GM21367 (cell line): ENCODE results near the gene TUT1.
A peak's percentile ranks its signal among the peaks of the same experiment; 100 is the strongest.
"Not testable (repeated sequence)": the region's sequence is repeated elsewhere in the genome, so short reads cannot be mapped to it uniquely, and the experiment has no call there.

Experiments
- ATAC-seq: cut with Tn5 transposase; IDR thresholded peaks from one replicate; pipeline ENCODE4 v1.9.1; 2021; ENCODE audit not compliant: unreplicated experiment

Gene TUT1

GRCh38 chr11:62578541-62578940 lies 12.8 kb downstream of the TUT1 start:
- no peak for ATAC-seq

- no peak for ATAC-seq
Observed at GRCh38 chr11:62577046-62577714, 14.1 kb downstream of the TUT1 start.

- no peak for ATAC-seq
Observed at GRCh38 chr11:62575837-62576236, 15.5 kb downstream of the TUT1 start.

- ATAC-seq, result no peak
Observed at GRCh38 chr11:62575156-62575555, 16.2 kb downstream of the TUT1 start.

GRCh38 chr11:62574363-62575071 lies 16.8 kb downstream of the TUT1 start:
- no peak for ATAC-seq

GRCh38 chr11:62573592-62574362 lies 17.5 kb downstream of the TUT1 start, which contains the start of gene EEF1G:
Gene EEF1G (minus strand): TSS chr11:62573891. CDS start chr11:62573842, 49 bp downstream.
- peak; percentile 67 for ATAC-seq

- no peak for ATAC-seq
Observed at GRCh38 chr11:62573006-62573591, 18.2 kb downstream of the TUT1 start.

GRCh38 chr11:62572431-62572830 lies 18.9 kb downstream of the TUT1 start:
- no peak for ATAC-seq

GRCh38 chr11:62571493-62571892 lies 19.8 kb downstream of the TUT1 start:
- not testable (repeated sequence) for ATAC-seq

- ATAC-seq, result not testable (repeated sequence)
Observed at GRCh38 chr11:62570903-62571302, 20.4 kb downstream of the TUT1 start.

- no peak for ATAC-seq
Observed at GRCh38 chr11:62569611-62570010, 21.7 kb downstream of the TUT1 start.

- no peak for ATAC-seq
Observed at GRCh38 chr11:62567018-62567633, 24.2 kb downstream of the TUT1 start.

GRCh38 chr11:62566247-62566646 lies 25.1 kb downstream of the TUT1 start:
- ATAC-seq, result no peak

GRCh38 chr11:62565100-62565802 lies 26.1 kb downstream of the TUT1 start:
- ATAC-seq, result no peak

- not testable (repeated sequence) for ATAC-seq
Observed at GRCh38 chr11:62561677-62562230, 29.6 kb downstream of the TUT1 start.

GRCh38 chr11:62560566-62561103 lies 30.7 kb downstream of the TUT1 start:
- ATAC-seq, result no peak

GRCh38 chr11:62559626-62560025 lies 31.7 kb downstream of the TUT1 start:
- ATAC-seq, result not testable (repeated sequence)

GRCh38 chr11:62559204-62559603 lies 32.1 kb downstream of the TUT1 start:
- ATAC-seq, result no peak

- no peak for ATAC-seq
Observed at GRCh38 chr11:62558669-62559068, 32.7 kb downstream of the TUT1 start.
